Keratinocyte (primary cell): ENCODE measurements around the gene MYOZ3.

Experiments used
- EZH2 ChIP-seq: IDR thresholded peaks from one replicate; pipeline ENCODE4 v1.6.1; 2012; ENCODE audit warnings: inconsistent platforms, mild to moderate bottlenecking, low read length, moderate library complexity
- TF ChIP-seq, protein P1 (sequence below), 3 experiments: IDR thresholded peaks in 1 of 3; conservative IDR thresholded peaks in 1 of 3; optimal IDR thresholded peaks in 1 of 3; 2 replicates in 2 of 3; 3 replicates in 1 of 3; pipeline versions ENCODE3 to v1.5.1; 2011; ENCODE audit warnings: low read length in 3 of 3, mild to moderate bottlenecking in 3 of 3, moderate library complexity in 2 of 3, control low read depth in 1 of 3, inconsistent platforms in 1 of 3; ENCODE audit not compliant: insufficient read depth in 2 of 3; ENCODE audit errors: extremely low read depth in 1 of 3

DNA sequence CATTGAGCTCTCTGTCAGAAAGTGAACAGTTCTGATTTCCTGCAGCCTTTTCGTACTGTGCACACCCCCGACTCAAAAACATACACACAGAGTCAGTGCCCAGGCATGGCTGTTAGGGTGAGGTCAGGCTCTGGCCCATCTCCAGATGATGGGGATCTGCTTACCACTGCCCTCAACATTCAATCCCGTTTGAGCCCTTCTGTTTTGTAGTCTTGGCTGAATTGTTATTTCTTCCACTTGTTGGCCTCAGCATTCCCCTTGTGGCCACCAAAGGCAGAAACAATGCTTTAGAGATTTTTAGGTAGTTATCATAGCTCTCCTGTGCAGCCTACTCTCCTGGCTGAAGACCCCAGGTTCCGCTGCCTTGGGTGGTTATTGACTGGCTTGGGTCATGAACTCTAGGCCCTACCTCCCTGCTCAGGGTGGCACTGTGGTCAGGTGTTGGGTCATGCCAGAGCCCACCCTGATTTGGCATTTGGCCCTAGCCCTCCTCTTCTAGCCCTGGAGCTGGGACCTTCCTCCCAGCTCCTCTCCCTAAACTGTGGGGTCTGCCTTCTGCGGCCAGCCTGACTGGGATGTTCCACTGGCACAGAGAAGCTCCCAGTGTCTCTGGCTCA lies 7.8 kb upstream of the MYOZ3 start:
- TF ChIP-seq, protein P1, sequence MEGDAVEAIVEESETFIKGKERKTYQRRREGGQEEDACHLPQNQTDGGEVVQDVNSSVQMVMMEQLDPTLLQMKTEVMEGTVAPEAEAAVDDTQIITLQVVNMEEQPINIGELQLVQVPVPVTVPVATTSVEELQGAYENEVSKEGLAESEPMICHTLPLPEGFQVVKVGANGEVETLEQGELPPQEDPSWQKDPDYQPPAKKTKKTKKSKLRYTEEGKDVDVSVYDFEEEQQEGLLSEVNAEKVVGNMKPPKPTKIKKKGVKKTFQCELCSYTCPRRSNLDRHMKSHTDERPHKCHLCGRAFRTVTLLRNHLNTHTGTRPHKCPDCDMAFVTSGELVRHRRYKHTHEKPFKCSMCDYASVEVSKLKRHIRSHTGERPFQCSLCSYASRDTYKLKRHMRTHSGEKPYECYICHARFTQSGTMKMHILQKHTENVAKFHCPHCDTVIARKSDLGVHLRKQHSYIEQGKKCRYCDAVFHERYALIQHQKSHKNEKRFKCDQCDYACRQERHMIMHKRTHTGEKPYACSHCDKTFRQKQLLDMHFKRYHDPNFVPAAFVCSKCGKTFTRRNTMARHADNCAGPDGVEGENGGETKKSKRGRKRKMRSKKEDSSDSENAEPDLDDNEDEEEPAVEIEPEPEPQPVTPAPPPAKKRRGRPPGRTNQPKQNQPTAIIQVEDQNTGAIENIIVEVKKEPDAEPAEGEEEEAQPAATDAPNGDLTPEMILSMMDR (optimal IDR thresholded peaks at IDR 0.05 in 1 of 3, IDR thresholded peaks at IDR 0.05 in 1 of 3, conservative IDR thresholded peaks at IDR 0.05 in 1 of 3; ENCODE audit: extremely low read depth in 1 of 3, insufficient read depth in 2 of 3, low read length in 3 of 3) = peak in 1 of 3 experiments; percentile 18
- TF ChIP-seq EZH2 = no peak
